SU-DHL-6 (cell line): ENCODE measurements around the gene IGSF21.

Experiments used
- H2AFZ ChIP-seq: fragments of 200-600 bp; sonication (generic); 2 replicates; pipeline ENCODE4 v1.6.1; 2014; ENCODE audit warnings: low read depth, mild to moderate bottlenecking, moderate library complexity, mixed read lengths, antibody characterized with exemption, low read length; ENCODE audit not compliant: severe bottlenecking
- H3F3A ChIP-seq: fragments of 200-600 bp; shearing (Covaris generic); 2 replicates; pipeline ENCODE4 v1.6.0; 2016; ENCODE audit warnings: antibody characterized with exemption, mild to moderate bottlenecking; ENCODE audit not compliant: insufficient read depth
- H3K27ac ChIP-seq: fragments of 200-600 bp; sonication (generic); 2 replicates; pipeline ENCODE4 v1.5.1; 2016; ENCODE audit warnings: low read depth, mild to moderate bottlenecking, low read length, moderate library complexity, mixed read lengths
- H3K27me3 ChIP-seq: fragments of 200-600 bp; sonication (generic), shearing (Covaris generic); 2 replicates; pipeline ENCODE4 v1.6.0; 2014; ENCODE audit warnings: mild to moderate bottlenecking, low read length
- H3K36me3 ChIP-seq: fragments of 200-600 bp; sonication (generic); 2 replicates; pipeline ENCODE4 v1.6.1; 2014; ENCODE audit warnings: mild to moderate bottlenecking, low read length, mixed read lengths
- H3K4me2 ChIP-seq: fragments of 300-600, 200-600 bp; shearing (Covaris generic), sonication (generic); 2 replicates; pipeline ENCODE4 v1.6.0; 2014; ENCODE audit warnings: low read length, low read depth, mild to moderate bottlenecking; ENCODE audit not compliant: poor library complexity, severe bottlenecking
- H3K4me3 ChIP-seq: fragments of 200-600 bp; sonication (generic); 2 replicates; pipeline ENCODE4 v1.5.1; 2014; ENCODE audit warnings: antibody characterized with exemption, low read length, mild to moderate bottlenecking, mixed read lengths; ENCODE audit not compliant: insufficient read depth, poor library complexity, severe bottlenecking
- H3K79me2 ChIP-seq: fragments of 200-600 bp; sonication (generic); 2 replicates; pipeline ENCODE4 v1.6.1; 2014; ENCODE audit warnings: mild to moderate bottlenecking, low read length, moderate library complexity; ENCODE audit not compliant: insufficient read depth
- H3K9ac ChIP-seq: fragments of 200-600 bp; sonication (generic); 2 replicates; pipeline ENCODE4 v1.7.0; 2014; ENCODE audit warnings: mild to moderate bottlenecking, low read length
- H3K9me2 ChIP-seq: fragments of 200-600 bp; sonication (generic); replicated peaks from 2 replicates; pipeline ENCODE4 v1.6.1; 2014; ENCODE audit warnings: low read length; ENCODE audit not compliant: insufficient read depth
- H3K9me3 ChIP-seq: fragments of 200-600 bp; sonication (generic); 2 replicates; pipeline ENCODE4 v1.6.1; 2014; ENCODE audit warnings: low read length, mixed read lengths; ENCODE audit not compliant: insufficient read depth
- H4K20me1 ChIP-seq: fragments of 200-600 bp; sonication (generic); 2 replicates; pipeline ENCODE4 v1.6.1; 2014; ENCODE audit warnings: low read depth, mild to moderate bottlenecking, antibody characterized with exemption, low read length, moderate library complexity, mixed read lengths
- EZH2phosphoT487 ChIP-seq: fragments of 200-600 bp; sonication (generic), shearing (Covaris generic); conservative IDR thresholded peaks from 2 replicates; pipeline ENCODE4 v1.6.1; 2018; ENCODE audit warnings: mild to moderate bottlenecking, antibody characterized with exemption, low read length, moderate library complexity, mixed read lengths
- TF ChIP-seq, protein P1 (sequence below): fragments of 200-600 bp; sonication (generic); IDR thresholded peaks from one replicate; pipeline ENCODE4 v1.5.1; 2017; ENCODE audit warnings: antibody characterized with exemption, mild to moderate bottlenecking, low read length, moderate library complexity; ENCODE audit not compliant: insufficient read depth, poor library complexity, severe bottlenecking

The IGSF21 gene

DNA sequence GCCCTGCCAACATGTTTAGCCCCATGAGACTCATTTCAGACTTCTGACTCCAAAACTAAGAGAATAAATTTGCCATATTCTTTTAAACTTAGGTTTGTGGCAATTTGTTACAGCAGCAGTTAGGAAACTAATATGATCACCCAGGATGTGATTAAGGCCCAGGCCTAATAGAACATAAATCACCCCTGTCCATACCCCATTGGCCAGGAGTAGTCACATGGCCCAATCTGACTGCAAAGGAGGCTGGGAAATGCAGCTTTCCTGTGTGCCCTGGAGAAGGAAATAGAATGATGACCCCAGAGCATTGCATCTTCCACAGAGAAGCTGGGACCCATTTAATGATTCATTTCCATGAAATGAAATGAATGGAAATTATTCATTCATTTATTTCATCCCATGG, 272.7 kb downstream of the IGSF21 start:
- no peak overlapping the region for H3K27ac ChIP-seq
- H4K20me1 ChIP-seq = no peaks in the 10 kb centered on the region
- no peaks in the 10 kb centered on the region for H3K79me2 ChIP-seq
- no peaks in the 10 kb centered on the region for H3K9me2 ChIP-seq
- no peaks in the 10 kb centered on the region for H3K27me3 ChIP-seq
- H3K9ac ChIP-seq = no peak overlapping the region
- no peaks in the 10 kb centered on the region for H3F3A ChIP-seq
- H3K4me2 ChIP-seq = no peak overlapping the region
- H2AFZ ChIP-seq = no peak overlapping the region
- no peak overlapping the region for H3K4me3 ChIP-seq
- no peaks in the 10 kb centered on the region for H3K36me3 ChIP-seq
- TF ChIP-seq, protein P1, sequence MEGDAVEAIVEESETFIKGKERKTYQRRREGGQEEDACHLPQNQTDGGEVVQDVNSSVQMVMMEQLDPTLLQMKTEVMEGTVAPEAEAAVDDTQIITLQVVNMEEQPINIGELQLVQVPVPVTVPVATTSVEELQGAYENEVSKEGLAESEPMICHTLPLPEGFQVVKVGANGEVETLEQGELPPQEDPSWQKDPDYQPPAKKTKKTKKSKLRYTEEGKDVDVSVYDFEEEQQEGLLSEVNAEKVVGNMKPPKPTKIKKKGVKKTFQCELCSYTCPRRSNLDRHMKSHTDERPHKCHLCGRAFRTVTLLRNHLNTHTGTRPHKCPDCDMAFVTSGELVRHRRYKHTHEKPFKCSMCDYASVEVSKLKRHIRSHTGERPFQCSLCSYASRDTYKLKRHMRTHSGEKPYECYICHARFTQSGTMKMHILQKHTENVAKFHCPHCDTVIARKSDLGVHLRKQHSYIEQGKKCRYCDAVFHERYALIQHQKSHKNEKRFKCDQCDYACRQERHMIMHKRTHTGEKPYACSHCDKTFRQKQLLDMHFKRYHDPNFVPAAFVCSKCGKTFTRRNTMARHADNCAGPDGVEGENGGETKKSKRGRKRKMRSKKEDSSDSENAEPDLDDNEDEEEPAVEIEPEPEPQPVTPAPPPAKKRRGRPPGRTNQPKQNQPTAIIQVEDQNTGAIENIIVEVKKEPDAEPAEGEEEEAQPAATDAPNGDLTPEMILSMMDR = no peak
- TF ChIP-seq EZH2phosphoT487 = no peak
- H3K9me3 ChIP-seq = no peaks in the 10 kb centered on the region

DNA sequence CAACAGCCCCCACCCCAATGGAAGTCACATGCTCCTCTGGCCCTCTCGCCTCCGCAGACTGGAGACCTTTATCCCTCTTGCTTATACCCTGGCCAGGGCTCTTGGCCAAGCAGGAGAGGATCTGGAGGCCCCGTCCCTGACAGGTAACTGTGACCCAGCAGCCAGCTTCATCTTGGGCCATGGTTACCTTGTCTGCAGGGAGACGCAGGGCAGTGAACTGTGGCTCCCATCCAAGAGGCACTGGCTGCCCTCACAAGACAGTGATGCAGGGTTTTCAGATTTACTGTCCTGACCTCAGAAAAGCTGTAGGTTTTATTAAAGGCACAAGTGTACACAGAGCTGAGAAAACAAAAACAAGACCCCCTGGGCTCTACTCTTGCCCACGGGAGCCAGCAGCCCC, 276.5 kb downstream of the IGSF21 start:
- Histone ChIP-seq H3K79me2 (no peaks in the 10 kb centered on the region), H3K9ac (no peak overlapping the region), H3F3A (no peaks in the 10 kb centered on the region), H3K36me3 (no peaks in the 10 kb centered on the region), H3K9me3 (no peaks in the 10 kb centered on the region), H2AFZ (no peak overlapping the region), H3K9me2 (no peaks in the 10 kb centered on the region), H4K20me1 (no peaks in the 10 kb centered on the region), H3K4me2 (no peak overlapping the region), H3K27ac (no peak overlapping the region), H3K27me3 (no peaks in the 10 kb centered on the region), H3K4me3 (no peak overlapping the region)
- no peak for TF ChIP-seq EZH2phosphoT487
- TF ChIP-seq, protein P1 = no peak

DNA sequence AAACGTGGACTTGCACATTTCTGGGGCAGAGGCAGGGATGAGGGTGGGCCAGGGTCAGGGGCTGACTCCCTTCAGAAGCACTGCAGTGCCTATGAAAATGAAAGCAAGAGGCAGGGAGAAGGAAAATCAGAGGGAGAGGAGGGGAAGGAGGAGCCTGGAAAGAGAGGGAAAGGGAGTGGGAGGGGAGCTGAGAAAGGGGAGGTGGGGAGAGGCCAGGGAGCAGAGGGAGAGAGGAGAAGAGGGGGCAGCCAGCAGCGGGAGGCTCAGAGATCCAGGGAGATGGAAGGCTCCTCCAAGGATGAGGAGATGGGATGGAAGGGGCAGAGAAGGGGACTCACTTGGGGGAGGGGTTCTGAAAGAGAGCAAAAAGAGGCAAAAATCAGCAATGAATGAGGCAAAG, 276.9 kb downstream of the IGSF21 start:
- no peak overlapping the region for H3K4me3 ChIP-seq
- no peaks in the 10 kb centered on the region for H3K9me3 ChIP-seq
- H3K27me3 ChIP-seq = no peaks in the 10 kb centered on the region
- no peak overlapping the region for H3K4me2 ChIP-seq
- no peaks in the 10 kb centered on the region for H3K9me2 ChIP-seq
- H3K9ac ChIP-seq = no peak overlapping the region
- no peaks in the 10 kb centered on the region for H3F3A ChIP-seq
- no peaks in the 10 kb centered on the region for H4K20me1 ChIP-seq
- H3K79me2 ChIP-seq = no peaks in the 10 kb centered on the region
- no peak for TF ChIP-seq EZH2phosphoT487
- TF ChIP-seq, protein P1 = no peak
- H3K36me3 ChIP-seq = no peaks in the 10 kb centered on the region
- H3K27ac ChIP-seq = no peak overlapping the region
- no peak overlapping the region for H2AFZ ChIP-seq
